GM10248 (cell line): ENCODE results near the gene MKNK2.

Experiments
- CTCF ChIA-PET: fragments of 300-600 bp; sonication (Branson Sonifier 250); formaldehyde crosslinking; extraction: SDS; loops from one replicate; lab custom pipeline; 2021; ENCODE audit warnings: antibody characterized with exemption; lab: Yijun Ruan, JAX
- POLR2A ChIA-PET: fragments of 350-650 bp; sonication (Branson Sonifier 250); formaldehyde crosslinking; extraction: SDS; loops from one replicate; lab custom pipeline; 2020; ENCODE audit warnings: antibody characterized with exemption; lab: Yijun Ruan, JAX
- DNase-seq: peaks from one replicate; pipeline ENCODE4 v3.0.0; 2012; ENCODE audit errors: extremely low spot score
- TF ChIP-seq, protein P1 (sequence below): IDR thresholded peaks from 2 replicates; pipeline ENCODE4 v1.5.1; 2012; ENCODE audit warnings: mild to moderate bottlenecking, low read depth; ENCODE audit errors: extremely low read depth, missing control alignments, control extremely low read depth

Gene MKNK2

DNA sequence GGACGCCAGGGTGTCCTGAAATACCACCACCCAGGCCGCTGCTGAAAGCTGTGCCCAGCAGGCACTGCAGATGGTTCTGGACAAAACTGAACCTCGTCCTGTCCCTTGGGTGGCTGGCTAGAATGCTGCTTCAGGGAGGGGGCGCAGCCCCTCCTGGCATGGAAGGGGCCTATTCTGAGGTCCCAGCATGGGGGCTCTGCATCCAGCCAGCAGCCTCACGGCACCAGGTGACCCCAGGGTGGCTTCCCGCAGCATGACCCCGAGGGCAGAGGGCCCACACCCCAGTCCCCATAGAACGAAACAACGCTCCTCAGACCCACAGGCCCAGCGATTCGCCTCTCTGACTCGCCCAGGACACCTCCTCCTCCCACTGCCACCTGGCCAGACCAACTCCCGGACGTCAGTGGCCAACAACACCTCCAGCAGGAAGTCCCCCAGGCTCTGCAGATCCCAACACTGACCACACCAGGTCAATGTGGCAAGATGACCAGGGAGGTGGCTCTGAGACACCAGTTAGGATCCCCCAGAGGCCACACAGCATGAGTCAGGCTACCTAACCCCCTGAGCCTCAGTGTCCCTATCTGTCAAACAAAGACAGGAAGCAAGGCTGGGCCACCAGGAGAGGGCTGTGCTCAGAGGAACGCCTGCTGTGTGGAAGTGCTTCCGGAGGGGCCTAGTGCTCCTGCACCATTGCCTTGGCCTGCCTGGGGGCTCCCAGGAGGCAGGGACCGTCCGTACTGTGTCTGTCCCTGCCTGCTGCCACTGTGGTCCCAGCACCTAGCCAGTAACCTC, 6.1 kb downstream of the MKNK2 start:
- CTCF ChIA-PET = no interaction called here

DNA sequence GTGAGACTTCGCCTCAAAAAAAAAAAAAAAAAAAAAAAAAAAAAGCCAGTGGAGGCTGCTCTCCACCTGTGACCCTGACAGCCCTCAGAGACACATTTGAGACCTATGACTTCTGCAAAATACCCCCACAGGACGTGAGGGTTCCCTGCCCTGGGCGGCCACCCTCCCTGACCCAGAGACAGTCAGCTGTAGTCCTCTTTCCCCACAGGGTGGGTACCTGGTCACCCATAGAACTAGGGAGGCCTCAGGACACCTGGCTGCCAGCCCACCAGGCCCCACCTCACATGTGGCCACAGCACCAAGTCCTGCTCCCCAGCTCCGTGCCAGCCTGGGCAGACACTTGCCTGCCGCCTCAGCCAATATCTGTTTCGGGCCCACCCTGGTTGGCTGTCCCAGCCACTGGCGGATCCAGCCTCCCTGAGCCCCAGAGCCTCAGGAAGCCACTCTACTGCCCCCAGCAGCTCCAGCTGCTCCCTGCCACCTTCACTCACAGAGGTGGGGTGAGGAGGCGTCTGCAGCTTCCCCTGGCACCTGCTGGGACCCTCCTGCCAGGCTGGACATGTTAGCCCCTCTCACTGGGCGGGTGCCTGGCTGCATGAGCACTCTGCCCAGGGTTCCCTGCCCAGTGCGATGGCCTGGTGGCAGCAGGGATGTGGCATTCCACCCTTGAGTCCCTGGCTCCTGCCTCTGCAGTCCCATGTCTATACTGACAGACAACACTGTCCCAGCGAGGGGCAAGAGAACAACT, 6.9 kb downstream of the MKNK2 start:
- DNase-seq = no peak
- ChIA-PET CTCF (interaction anchor here (2.4 to 3.4 kb wide), 2 partner anchors 8 to 26 kb away, joined by 9 to 12 read pairs; no protein-coding TSS in a partner anchor), POLR2A (interaction anchor here (0.6 kb wide), 2 partner anchors 38 to 43 kb away, joined by 3 to 4 read pairs; no protein-coding TSS in a partner anchor)
- TF ChIP-seq, protein P1, sequence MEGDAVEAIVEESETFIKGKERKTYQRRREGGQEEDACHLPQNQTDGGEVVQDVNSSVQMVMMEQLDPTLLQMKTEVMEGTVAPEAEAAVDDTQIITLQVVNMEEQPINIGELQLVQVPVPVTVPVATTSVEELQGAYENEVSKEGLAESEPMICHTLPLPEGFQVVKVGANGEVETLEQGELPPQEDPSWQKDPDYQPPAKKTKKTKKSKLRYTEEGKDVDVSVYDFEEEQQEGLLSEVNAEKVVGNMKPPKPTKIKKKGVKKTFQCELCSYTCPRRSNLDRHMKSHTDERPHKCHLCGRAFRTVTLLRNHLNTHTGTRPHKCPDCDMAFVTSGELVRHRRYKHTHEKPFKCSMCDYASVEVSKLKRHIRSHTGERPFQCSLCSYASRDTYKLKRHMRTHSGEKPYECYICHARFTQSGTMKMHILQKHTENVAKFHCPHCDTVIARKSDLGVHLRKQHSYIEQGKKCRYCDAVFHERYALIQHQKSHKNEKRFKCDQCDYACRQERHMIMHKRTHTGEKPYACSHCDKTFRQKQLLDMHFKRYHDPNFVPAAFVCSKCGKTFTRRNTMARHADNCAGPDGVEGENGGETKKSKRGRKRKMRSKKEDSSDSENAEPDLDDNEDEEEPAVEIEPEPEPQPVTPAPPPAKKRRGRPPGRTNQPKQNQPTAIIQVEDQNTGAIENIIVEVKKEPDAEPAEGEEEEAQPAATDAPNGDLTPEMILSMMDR = peak; percentile 10

More for the DNA sequence above, 6.1 kb downstream of the MKNK2 start:
- TF ChIP-seq, protein P1 = no peak
- no peak for DNase-seq
- POLR2A ChIA-PET = interaction anchor here (0.6 kb wide), 1 partner anchor 39 kb away, joined by 4 read pairs; no protein-coding TSS in a partner anchor

- no peak for DNase-seq
- TF ChIP-seq, protein P1 = no peak
- ChIA-PET POLR2A (interaction anchor here (0.6 to 1.7 kb wide), 4 partner anchors 8 to 44 kb away, joined by 3 to 13 read pairs (median 4); partner anchors contain the start of gene MKNK2), CTCF (interaction anchor here (0.8 to 3.4 kb wide), 6 partner anchors 9 to 49 kb away, joined by 3 to 12 read pairs (median 4); no protein-coding TSS in a partner anchor)
Observed at GRCh38 chr19:2043251-2043641, 7.8 kb downstream of the MKNK2 start.

DNA sequence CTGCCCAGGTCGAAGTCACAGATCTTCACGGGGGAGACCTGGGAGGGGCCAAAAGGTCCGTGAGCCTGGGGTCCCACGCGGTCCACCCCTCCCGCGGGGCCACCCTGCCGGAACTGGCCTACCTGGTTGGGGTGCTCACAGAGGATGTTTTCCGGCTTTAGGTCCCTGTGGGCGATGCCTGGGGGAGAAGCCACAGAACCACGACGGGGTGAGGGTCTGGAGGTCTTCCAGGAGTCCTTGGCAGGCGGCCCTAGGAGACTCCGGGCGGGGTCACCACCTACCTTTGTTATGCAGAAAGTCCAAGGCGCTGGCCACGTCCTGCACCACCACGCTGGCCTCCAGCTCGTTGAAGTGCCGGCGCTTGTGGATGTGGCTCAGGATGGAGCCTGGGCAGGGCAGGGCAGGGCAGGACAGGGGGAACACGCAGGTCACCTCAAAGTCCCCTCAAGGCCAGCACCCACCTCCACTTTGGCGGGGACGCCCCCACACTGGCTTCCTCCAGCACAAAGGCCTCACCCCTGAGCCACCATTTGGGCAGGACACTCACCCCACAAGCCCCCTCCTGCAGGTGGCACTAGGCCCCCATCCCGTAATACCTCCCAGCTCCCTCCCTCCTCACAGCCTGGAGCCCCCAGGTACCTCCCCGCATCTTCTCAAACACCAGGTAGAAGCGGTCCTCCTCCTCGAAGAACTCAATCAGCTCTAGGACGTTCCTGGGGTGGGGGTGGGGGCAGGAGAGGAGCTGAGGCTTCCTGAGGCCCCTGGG, 8.4 kb downstream of the MKNK2 start:
- CTCF ChIA-PET = interaction anchor here (0.8 to 3.4 kb wide), 8 partner anchors 10 to 113 kb away, joined by 3 to 12 read pairs (median 4); no protein-coding TSS in a partner anchor
- no peak for DNase-seq
- POLR2A ChIA-PET = interaction anchor here (0.7 to 1.7 kb wide), 5 partner anchors 8 to 40 kb away, joined by 3 to 13 read pairs (median 4); partner anchors contain the start of gene MKNK2
- TF ChIP-seq, protein P1 = no peak

GRCh38 chr19:2041683-2042484, 9.2 kb downstream of the MKNK2 start:
- POLR2A ChIA-PET = interaction anchor here (0.6 to 1.7 kb wide), 4 partner anchors 8 to 144 kb away, joined by 3 to 13 read pairs (median 4); partner anchors contain the start of gene MKNK2
- CTCF ChIA-PET = interaction anchor here (1.0 to 3.4 kb wide), 7 partner anchors 10 to 114 kb away, joined by 3 to 12 read pairs (median 4); no protein-coding TSS in a partner anchor
- TF ChIP-seq, protein P1 = no peak
- peak; percentile 99 for DNase-seq
